Measurements from ENCODE around the gene OSBP.
"Not testable (repeated sequence)": the region's sequence is repeated elsewhere in the genome, so short reads cannot be mapped to it uniquely, and the experiment has no call there.

Gene OSBP

GRCh38 chr11:59550842-59551658 is 64.5 kb downstream of the OSBP start:
- H3K36me3 ChIP-seq (replicated peaks; ENCODE audit: low read depth, low read length): no peaks in the 10 kb centered on the region
- H3K4me2 ChIP-seq (ENCODE audit: low read length): peak overlapping the region; percentile 96
- peak overlapping the region; percentile 84 for H3K9ac ChIP-seq (ENCODE audit: low read length)
- H3K4me1 ChIP-seq (ENCODE audit: low read length): peaks cover 10% of the 10 kb centered on the region; the same call in 1 of the 2 replicates
- no peaks in the 10 kb centered on the region for H3K9me3 ChIP-seq (ENCODE audit: insufficient read depth, low read length)
- TF ChIP-seq CTCF (IDR thresholded peaks at IDR 0.05; ENCODE audit: low read depth, low read length): no peak
- no peak for TF ChIP-seq EZH2phosphoT487 (IDR thresholded peaks at IDR 0.05; ENCODE audit: low read depth)
- peak overlapping the region; percentile 90 for H3K27ac ChIP-seq (ENCODE audit: low read length)
- no peaks in the 10 kb centered on the region for H3K27me3 ChIP-seq (ENCODE audit: low read depth, low read length)
- 0 out of 2 replicates have a peak overlapping the region, but pooled peaks have one; percentile 37 for H2AFZ ChIP-seq (ENCODE audit: low read depth, low read length)
- H3K79me2 ChIP-seq (ENCODE audit: low read length): no peaks in the 10 kb centered on the region
- H3K4me3 ChIP-seq (ENCODE audit: low read length): peak overlapping the region; percentile 89
- no peaks in the 10 kb centered on the region for H4K20me1 ChIP-seq (ENCODE audit: insufficient read depth, low read length)

GRCh38 chr11:59550368-59550841 is 65.2 kb downstream of the OSBP start:
- no peaks in the 10 kb centered on the region for H3K27me3 ChIP-seq (ENCODE audit: low read depth, low read length)
- H3K79me2 ChIP-seq (ENCODE audit: low read length): no peaks in the 10 kb centered on the region
- TF ChIP-seq CTCF (IDR thresholded peaks at IDR 0.05; ENCODE audit: low read depth, low read length) (peak; percentile 40), EZH2phosphoT487 (IDR thresholded peaks at IDR 0.05; ENCODE audit: low read depth) (no peak)
- H3K9me3 ChIP-seq (ENCODE audit: insufficient read depth, low read length): no peaks in the 10 kb centered on the region
- H4K20me1 ChIP-seq (ENCODE audit: insufficient read depth, low read length): no peaks in the 10 kb centered on the region
- peaks cover 10% of the 10 kb centered on the region; the same call in 1 of the 2 replicates for H3K4me1 ChIP-seq (ENCODE audit: low read length)
- H3K4me2 ChIP-seq (ENCODE audit: low read length): peak overlapping the region; percentile 96
- H3K27ac ChIP-seq (ENCODE audit: low read length): peak overlapping the region; percentile 90
- peak overlapping the region; percentile 84 for H3K9ac ChIP-seq (ENCODE audit: low read length)
- H3K36me3 ChIP-seq (replicated peaks; ENCODE audit: low read depth, low read length): no peaks in the 10 kb centered on the region
- peak overlapping the region; percentile 89 for H3K4me3 ChIP-seq (ENCODE audit: low read length)
- H2AFZ ChIP-seq (ENCODE audit: low read depth, low read length): peak overlapping the region; percentile 51; the same call in 1 of the 2 replicates

- Histone ChIP-seq H3K9ac (ENCODE audit: low read length) (no peak overlapping the region), H3K27ac (ENCODE audit: low read length) (no peak overlapping the region), H2AFZ (ENCODE audit: low read depth, low read length) (no peak overlapping the region)
These were observed 67.3 kb downstream of the OSBP start for GRCh38 chr11:59548309-59548656.

GRCh38 chr11:59547605-59548308 is 67.8 kb downstream of the OSBP start:
- not testable (repeated sequence) for H3K36me3 ChIP-seq (replicated peaks; ENCODE audit: low read depth, low read length); H2AFZ ChIP-seq (ENCODE audit: low read depth, low read length); H3K79me2 ChIP-seq (ENCODE audit: low read length); H3K9ac ChIP-seq (ENCODE audit: low read length); H3K4me2 ChIP-seq (ENCODE audit: low read length); H3K9me3 ChIP-seq (ENCODE audit: insufficient read depth, low read length); H3K27ac ChIP-seq (ENCODE audit: low read length); H3K4me3 ChIP-seq (ENCODE audit: low read length); H4K20me1 ChIP-seq (ENCODE audit: insufficient read depth, low read length); H3K27me3 ChIP-seq (ENCODE audit: low read depth, low read length); H3K4me1 ChIP-seq (ENCODE audit: low read length)

More at GRCh38 chr11:59548309-59548656, 67.3 kb downstream of the OSBP start:
- Histone ChIP-seq H3K4me2 (ENCODE audit: low read length) (no peak overlapping the region), H3K4me3 (ENCODE audit: low read length) (no peak overlapping the region), H3K4me1 (ENCODE audit: low read length) (peaks cover 10% of the 10 kb centered on the region; the same call in 1 of the 2 replicates), H3K9me3 (ENCODE audit: insufficient read depth, low read length) (no peaks in the 10 kb centered on the region), H3K36me3 (replicated peaks; ENCODE audit: low read depth, low read length) (no peaks in the 10 kb centered on the region), H3K79me2 (ENCODE audit: low read length) (no peaks in the 10 kb centered on the region), H3K27me3 (ENCODE audit: low read depth, low read length) (peaks cover 3% of the 10 kb centered on the region; the same call in 1 of the 2 replicates), H4K20me1 (ENCODE audit: insufficient read depth, low read length) (no peaks in the 10 kb centered on the region)
- no peak for TF ChIP-seq CTCF (IDR thresholded peaks at IDR 0.05; ENCODE audit: low read depth, low read length)
- TF ChIP-seq EZH2phosphoT487 (IDR thresholded peaks at IDR 0.05; ENCODE audit: low read depth): no peak

Measured in OCI-LY3 (cell line).